GM23248 (cell line): ENCODE measurements around the gene ZNF683.

Source experiments
- EZH2 ChIP-seq: fragments of 200-600 bp; sonication (generic); IDR thresholded peaks from 2 replicates; pipeline ENCODE4 v1.6.1; 2018; ENCODE audit warnings: antibody characterized with exemption, mild to moderate bottlenecking; ENCODE audit not compliant: insufficient read depth, poor library complexity, severe bottlenecking
- EZH2phosphoT487 ChIP-seq: fragments of 200-600 bp; sonication (generic); IDR thresholded peaks from 2 replicates; pipeline ENCODE4 v1.6.1; 2018; ENCODE audit warnings: antibody characterized with exemption, moderate library complexity, mild to moderate bottlenecking, low read depth; ENCODE audit not compliant: insufficient read depth

DNA sequence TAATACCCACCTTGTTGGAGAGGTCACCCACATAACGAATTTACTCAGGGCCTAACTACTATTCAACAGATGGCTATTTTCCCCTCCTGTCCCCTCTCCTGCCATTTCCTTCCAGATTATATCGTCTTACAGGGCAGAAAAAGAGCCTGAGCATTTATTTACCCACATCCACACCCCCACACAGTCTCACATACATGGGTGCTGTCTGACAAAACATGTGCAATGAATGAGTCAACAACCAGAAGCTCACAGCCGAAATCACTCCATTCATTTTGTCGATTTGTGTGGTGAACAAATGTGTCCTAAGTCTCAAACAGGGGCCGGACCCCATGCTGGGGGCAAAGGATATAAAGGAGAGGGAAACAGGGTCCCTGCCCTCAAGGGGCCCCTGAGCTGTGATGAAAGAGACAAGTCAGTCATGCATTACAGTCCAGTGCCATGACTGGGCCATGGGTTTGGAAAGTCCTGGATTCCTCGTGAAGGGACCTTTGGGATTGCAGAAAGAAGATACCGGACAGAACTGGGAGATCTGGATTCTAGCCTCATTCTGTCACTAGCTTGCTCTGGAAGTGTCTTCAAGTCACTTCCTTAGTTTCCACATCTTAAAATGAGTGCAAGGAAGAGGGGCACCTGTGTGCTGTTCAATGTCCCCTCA is 16.4 kb upstream of the ZNF683 start:
- TF ChIP-seq EZH2 (no peak), EZH2phosphoT487 (no peak)
